WTC11 (cell line): ENCODE measurements around the gene GALNTL6. TPM values are rescaled to one million over a fixed set of nuclear protein-coding genes. Genes with fewer than 3 reads are reported as not detected.

Experiments
- ATAC-seq: fragments of 200-7000 bp; cut with Tn5 transposase; 2 replicates; pipeline ENCODE4 v1.10.0; 2021; ENCODE audit warnings: mild to moderate bottlenecking, moderate library complexity
- CTCF ChIA-PET: fragments of 300-600 bp; sonication (Branson Sonifier 250); formaldehyde crosslinking; loops from one replicate; lab custom pipeline; 2021; ENCODE audit warnings: antibody characterized with exemption; lab: Charles Lee
- POLR2A ChIA-PET: fragments of 350-600 bp; sonication (Branson Sonifier 250); formaldehyde crosslinking; loops from one replicate; lab custom pipeline; 2021; ENCODE audit warnings: antibody characterized with exemption; lab: Charles Lee
- DNase-seq: peaks from one replicate; pipeline ENCODE4 v3.0.0; 2021; ENCODE audit warnings: low spot score
- H3K27ac Mint-ChIP-seq: 2 replicates; pipeline ENCODE4 v1.8.0; 2021; ENCODE audit warnings: mixed read lengths
- H3K27me3 Mint-ChIP-seq: 2 replicates; pipeline ENCODE4 v1.8.0; 2021; ENCODE audit warnings: low read depth, mild to moderate bottlenecking, moderate library complexity, mixed read lengths
- H3K36me3 Mint-ChIP-seq: 2 replicates; pipeline ENCODE4 v1.8.0; 2021; ENCODE audit warnings: mixed read lengths
- H3K4me1 Mint-ChIP-seq: 2 replicates; pipeline ENCODE4 v1.8.0; 2022; ENCODE audit warnings: mixed read lengths
- H3K4me3 Mint-ChIP-seq: 2 replicates; pipeline ENCODE4 v1.8.0; 2021; ENCODE audit warnings: mild to moderate bottlenecking, moderate library complexity, mixed read lengths
- H3K9me3 Mint-ChIP-seq: 2 replicates; pipeline ENCODE4 v1.8.0; 2021; ENCODE audit warnings: mixed read lengths
- CBFB ChIP-seq: sonication (generic); formaldehyde crosslinking; IDR thresholded peaks from 2 replicates; pipeline ENCODE4 v1.8.1; 2022; ENCODE audit warnings: mild to moderate bottlenecking, low read depth, missing genetic modification reagents
- CDX4 ChIP-seq: fragments of 250-450 bp; sonication (Bioruptor Pico); IDR thresholded peaks from 2 replicates; pipeline ENCODE4 v1.9.0; 2021; ENCODE audit warnings: moderate library complexity, mild to moderate bottlenecking, inconsistent platforms, borderline replicate concordance
- ELF4 ChIP-seq: sonication (generic); formaldehyde crosslinking; IDR thresholded peaks from 2 replicates; pipeline ENCODE4 v1.8.1; 2022; ENCODE audit warnings: low read depth, mild to moderate bottlenecking, moderate library complexity, missing genetic modification reagents
- EMX1 ChIP-seq: fragments of 250-450 bp; sonication (Bioruptor Pico); IDR thresholded peaks from 2 replicates; pipeline ENCODE4 v1.8.0; 2021; ENCODE audit warnings: mild to moderate bottlenecking
- ESRRA ChIP-seq: sonication (generic); formaldehyde crosslinking; IDR thresholded peaks from 2 replicates; pipeline ENCODE4 v1.8.1; 2022; ENCODE audit warnings: mild to moderate bottlenecking, missing genetic modification reagents, borderline replicate concordance
- FOXK1 ChIP-seq: sonication (generic); formaldehyde crosslinking; IDR thresholded peaks from 2 replicates; pipeline ENCODE4 v1.8.0; 2022; ENCODE audit warnings: mild to moderate bottlenecking, moderate library complexity, missing genetic modification reagents
- GRHL2 ChIP-seq: fragments of 250-450 bp; sonication (Bioruptor Pico); IDR thresholded peaks from 2 replicates; pipeline ENCODE4 v1.8.0; 2022; ENCODE audit warnings: mild to moderate bottlenecking, moderate library complexity; ENCODE audit not compliant: insufficient replicate concordance, severe bottlenecking
- HMGA2 ChIP-seq: fragments of 250-450 bp; sonication (Bioruptor Pico); IDR thresholded peaks from 2 replicates; pipeline ENCODE4 v1.4.0; 2021; ENCODE audit warnings: mild to moderate bottlenecking, moderate library complexity
- PREB ChIP-seq: sonication (generic); formaldehyde crosslinking; IDR thresholded peaks from 2 replicates; pipeline ENCODE4 v1.8.1; 2022; ENCODE audit warnings: mild to moderate bottlenecking, missing genetic modification reagents, moderate library complexity, borderline replicate concordance
- TCF7 ChIP-seq: sonication (generic); formaldehyde crosslinking; IDR thresholded peaks from 2 replicates; pipeline ENCODE4 v1.8.0; 2022; ENCODE audit warnings: mild to moderate bottlenecking, low read depth, missing genetic modification reagents, moderate library complexity
- TP53 ChIP-seq: sonication (generic); formaldehyde crosslinking; IDR thresholded peaks from 2 replicates; pipeline ENCODE4 v1.8.1; 2023; ENCODE audit warnings: mild to moderate bottlenecking, missing genetic modification reagents
- USF2 ChIP-seq: sonication (generic); formaldehyde crosslinking; IDR thresholded peaks from 2 replicates; pipeline ENCODE4 v1.8.1; 2023; ENCODE audit warnings: mild to moderate bottlenecking, missing genetic modification reagents, moderate library complexity
- ZNF512 ChIP-seq: sonication (generic); formaldehyde crosslinking; IDR thresholded peaks from 2 replicates; pipeline ENCODE4 v1.8.1; 2022; ENCODE audit warnings: missing genetic modification reagents, borderline replicate concordance
- total RNA-seq: library from RNA; stranded (reverse); gene quantifications from 3 replicates; pipeline ENCODE4 v1.2.3, GENCODE V29; 2021
- TF ChIP-seq, protein P1 (sequence below): fragments of 250-450 bp; sonication (Bioruptor Pico); IDR thresholded peaks from 2 replicates; pipeline ENCODE4 v1.9.0; 2021; ENCODE audit warnings: mild to moderate bottlenecking, borderline replicate concordance
- TF ChIP-seq, protein P2 (sequence below): sonication (generic); formaldehyde crosslinking; IDR thresholded peaks from 2 replicates; pipeline ENCODE4 v1.8.0; 2023; ENCODE audit warnings: missing genetic modification reagents
- TF ChIP-seq, protein P3 (sequence below): sonication (generic); formaldehyde crosslinking; IDR thresholded peaks from 2 replicates; pipeline ENCODE4 v1.8.0; 2022; ENCODE audit warnings: mild to moderate bottlenecking, missing genetic modification reagents
- TF ChIP-seq, protein P4 (sequence below): sonication (generic); formaldehyde crosslinking; IDR thresholded peaks from 2 replicates; pipeline ENCODE4 v1.8.0; 2022; ENCODE audit warnings: mild to moderate bottlenecking, missing genetic modification reagents

The GALNTL6 gene
- total RNA-seq, 1 experiment from 2014 or later = 0.24 TPM

DNA sequence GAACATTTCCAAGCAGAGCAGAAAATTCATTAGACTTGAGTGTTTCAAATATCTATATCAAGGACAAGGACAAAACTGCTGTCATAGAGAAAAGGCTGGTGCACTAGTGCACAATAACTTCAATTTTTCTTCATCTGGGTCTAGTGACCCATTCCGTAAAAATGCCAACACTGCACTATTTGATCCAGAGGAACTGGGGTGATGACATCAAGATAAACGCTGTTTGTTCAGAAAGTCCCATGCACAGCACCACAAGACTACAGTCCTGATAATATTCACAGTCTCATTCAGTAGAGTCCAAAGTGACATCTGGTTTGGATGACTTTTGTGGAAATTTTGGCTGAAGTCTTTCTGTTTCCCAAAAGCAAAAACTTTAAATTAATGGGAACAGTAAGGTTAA lies 1051.9 kb downstream of the GALNTL6 start (continued):
- no peak for TF ChIP-seq ESRRA (CRISPR knock-in tag)
- TF ChIP-seq, protein P1, sequence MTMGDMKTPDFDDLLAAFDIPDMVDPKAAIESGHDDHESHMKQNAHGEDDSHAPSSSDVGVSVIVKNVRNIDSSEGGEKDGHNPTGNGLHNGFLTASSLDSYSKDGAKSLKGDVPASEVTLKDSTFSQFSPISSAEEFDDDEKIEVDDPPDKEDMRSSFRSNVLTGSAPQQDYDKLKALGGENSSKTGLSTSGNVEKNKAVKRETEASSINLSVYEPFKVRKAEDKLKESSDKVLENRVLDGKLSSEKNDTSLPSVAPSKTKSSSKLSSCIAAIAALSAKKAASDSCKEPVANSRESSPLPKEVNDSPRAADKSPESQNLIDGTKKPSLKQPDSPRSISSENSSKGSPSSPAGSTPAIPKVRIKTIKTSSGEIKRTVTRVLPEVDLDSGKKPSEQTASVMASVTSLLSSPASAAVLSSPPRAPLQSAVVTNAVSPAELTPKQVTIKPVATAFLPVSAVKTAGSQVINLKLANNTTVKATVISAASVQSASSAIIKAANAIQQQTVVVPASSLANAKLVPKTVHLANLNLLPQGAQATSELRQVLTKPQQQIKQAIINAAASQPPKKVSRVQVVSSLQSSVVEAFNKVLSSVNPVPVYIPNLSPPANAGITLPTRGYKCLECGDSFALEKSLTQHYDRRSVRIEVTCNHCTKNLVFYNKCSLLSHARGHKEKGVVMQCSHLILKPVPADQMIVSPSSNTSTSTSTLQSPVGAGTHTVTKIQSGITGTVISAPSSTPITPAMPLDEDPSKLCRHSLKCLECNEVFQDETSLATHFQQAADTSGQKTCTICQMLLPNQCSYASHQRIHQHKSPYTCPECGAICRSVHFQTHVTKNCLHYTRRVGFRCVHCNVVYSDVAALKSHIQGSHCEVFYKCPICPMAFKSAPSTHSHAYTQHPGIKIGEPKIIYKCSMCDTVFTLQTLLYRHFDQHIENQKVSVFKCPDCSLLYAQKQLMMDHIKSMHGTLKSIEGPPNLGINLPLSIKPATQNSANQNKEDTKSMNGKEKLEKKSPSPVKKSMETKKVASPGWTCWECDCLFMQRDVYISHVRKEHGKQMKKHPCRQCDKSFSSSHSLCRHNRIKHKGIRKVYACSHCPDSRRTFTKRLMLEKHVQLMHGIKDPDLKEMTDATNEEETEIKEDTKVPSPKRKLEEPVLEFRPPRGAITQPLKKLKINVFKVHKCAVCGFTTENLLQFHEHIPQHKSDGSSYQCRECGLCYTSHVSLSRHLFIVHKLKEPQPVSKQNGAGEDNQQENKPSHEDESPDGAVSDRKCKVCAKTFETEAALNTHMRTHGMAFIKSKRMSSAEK = no peak
- TF ChIP-seq, all 79 proteins: peak for 0

DNA sequence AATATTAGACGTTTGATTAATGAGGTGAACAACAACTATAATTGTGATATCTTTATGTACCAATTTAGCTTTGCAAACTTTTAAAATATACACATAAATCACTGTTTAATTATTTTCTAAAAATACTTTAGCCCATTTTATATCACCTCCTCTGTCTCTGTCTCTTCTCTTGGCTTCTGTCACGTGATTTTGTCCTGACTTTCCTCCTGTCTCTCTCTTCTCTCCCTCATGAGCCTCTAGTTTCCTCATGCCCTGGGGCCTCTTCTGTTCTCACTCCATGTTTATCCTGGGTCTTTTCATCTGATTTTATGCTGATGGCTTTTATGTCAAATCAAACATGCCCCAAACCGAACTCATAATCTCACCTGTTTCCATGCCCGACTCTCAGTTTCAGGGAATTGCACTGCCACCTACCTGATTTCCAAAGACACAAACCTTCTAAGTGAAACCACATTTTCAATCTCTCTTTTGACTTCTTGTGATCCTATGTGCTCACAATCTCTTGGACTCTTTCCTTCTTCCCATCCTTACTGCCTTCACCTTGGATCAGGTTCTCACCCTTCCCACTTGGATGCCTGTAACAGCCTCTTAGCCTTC lies 1052.4 kb downstream of the GALNTL6 start:
- H3K4me3 Mint-ChIP-seq = no peak overlapping the region
- H3K9me3 Mint-ChIP-seq = peaks cover 26% of the 10 kb centered on the region
- ATAC-seq (no peak), DNase-seq (no peak)
- TF ChIP-seq CBFB (no peak), ZNF512 (CRISPR knock-in tag) (no peak), GRHL2 (no peak), PREB (CRISPR knock-in tag) (no peak), USF2 (CRISPR knock-in tag) (no peak), FOXK1 (CRISPR knock-in tag) (no peak), TCF7 (CRISPR knock-in tag) (no peak), EMX1 (CRISPR knock-in tag) (no peak), ELF4 (CRISPR knock-in tag) (no peak), TP53 (CRISPR knock-in tag) (no peak), HMGA2 (CRISPR knock-in tag) (no peak), CDX4 (CRISPR knock-in tag) (no peak)
- TF ChIP-seq, protein P2, sequence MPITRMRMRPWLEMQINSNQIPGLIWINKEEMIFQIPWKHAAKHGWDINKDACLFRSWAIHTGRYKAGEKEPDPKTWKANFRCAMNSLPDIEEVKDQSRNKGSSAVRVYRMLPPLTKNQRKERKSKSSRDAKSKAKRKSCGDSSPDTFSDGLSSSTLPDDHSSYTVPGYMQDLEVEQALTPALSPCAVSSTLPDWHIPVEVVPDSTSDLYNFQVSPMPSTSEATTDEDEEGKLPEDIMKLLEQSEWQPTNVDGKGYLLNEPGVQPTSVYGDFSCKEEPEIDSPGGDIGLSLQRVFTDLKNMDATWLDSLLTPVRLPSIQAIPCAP (CRISPR knock-in tag) = no peak
- TF ChIP-seq, protein P3, sequence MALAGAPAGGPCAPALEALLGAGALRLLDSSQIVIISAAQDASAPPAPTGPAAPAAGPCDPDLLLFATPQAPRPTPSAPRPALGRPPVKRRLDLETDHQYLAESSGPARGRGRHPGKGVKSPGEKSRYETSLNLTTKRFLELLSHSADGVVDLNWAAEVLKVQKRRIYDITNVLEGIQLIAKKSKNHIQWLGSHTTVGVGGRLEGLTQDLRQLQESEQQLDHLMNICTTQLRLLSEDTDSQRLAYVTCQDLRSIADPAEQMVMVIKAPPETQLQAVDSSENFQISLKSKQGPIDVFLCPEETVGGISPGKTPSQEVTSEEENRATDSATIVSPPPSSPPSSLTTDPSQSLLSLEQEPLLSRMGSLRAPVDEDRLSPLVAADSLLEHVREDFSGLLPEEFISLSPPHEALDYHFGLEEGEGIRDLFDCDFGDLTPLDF (CRISPR knock-in tag) = no peak
- TF ChIP-seq, protein P4, sequence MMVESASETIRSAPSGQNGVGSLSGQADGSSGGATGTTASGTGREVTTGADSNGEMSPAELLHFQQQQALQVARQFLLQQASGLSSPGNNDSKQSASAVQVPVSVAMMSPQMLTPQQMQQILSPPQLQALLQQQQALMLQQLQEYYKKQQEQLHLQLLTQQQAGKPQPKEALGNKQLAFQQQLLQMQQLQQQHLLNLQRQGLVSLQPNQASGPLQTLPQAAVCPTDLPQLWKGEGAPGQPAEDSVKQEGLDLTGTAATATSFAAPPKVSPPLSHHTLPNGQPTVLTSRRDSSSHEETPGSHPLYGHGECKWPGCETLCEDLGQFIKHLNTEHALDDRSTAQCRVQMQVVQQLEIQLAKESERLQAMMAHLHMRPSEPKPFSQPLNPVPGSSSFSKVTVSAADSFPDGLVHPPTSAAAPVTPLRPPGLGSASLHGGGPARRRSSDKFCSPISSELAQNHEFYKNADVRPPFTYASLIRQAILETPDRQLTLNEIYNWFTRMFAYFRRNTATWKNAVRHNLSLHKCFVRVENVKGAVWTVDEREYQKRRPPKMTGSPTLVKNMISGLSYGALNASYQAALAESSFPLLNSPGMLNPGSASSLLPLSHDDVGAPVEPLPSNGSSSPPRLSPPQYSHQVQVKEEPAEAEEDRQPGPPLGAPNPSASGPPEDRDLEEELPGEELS (CRISPR knock-in tag) = no peak
- ChIA-PET POLR2A (no interaction called here), CTCF (no interaction called here)
- H3K36me3 Mint-ChIP-seq = peaks cover 14% of the 10 kb centered on the region
- H3K27me3 Mint-ChIP-seq = no peaks in the 10 kb centered on the region; the same call in 1 of the 2 replicates
- H3K4me1 Mint-ChIP-seq = peaks cover 13% of the 10 kb centered on the region
- H3K27ac Mint-ChIP-seq = no peak overlapping the region
